ENCODE data around the gene CTSC.
"Not testable (repeated sequence)": the region's sequence is repeated elsewhere in the genome, so short reads cannot be mapped to it uniquely, and the experiment has no call there.

Gene CTSC

GRCh38 chr11:88284336-88285050 is 53.0 kb downstream of the CTSC start:
- no peak for DNase-seq (ENCODE audit: low read depth in 2 of 3, low spot score in 2 of 3)

- no peak for DNase-seq (ENCODE audit: low read depth in 2 of 3, low spot score in 2 of 3)
Measured at GRCh38 chr11:88282747-88283515, 54.6 kb downstream of the CTSC start.

DNA sequence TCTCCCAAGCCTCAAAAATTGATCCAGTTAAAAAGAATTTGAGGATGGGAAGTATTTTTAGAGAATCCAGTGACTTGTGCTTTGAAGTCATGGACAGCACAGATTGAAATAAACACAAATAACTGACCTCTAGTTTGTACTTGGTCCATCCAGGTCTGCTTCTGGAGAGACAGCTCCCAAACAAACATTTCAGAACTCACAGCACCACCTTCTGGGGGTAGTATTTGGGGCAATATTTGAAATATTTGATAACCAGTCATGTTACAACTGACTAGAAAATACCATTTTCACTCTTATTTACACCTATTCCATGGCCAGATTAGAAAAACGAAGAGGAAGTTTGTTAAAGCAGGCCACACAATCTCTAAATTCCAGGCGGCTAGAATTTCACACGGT is 56.2 kb downstream of the CTSC start:
- DNase-seq (ENCODE audit: low read depth in 2 of 3, low spot score in 2 of 3), result no peak

GRCh38 chr11:88280673-88281316 is 56.7 kb downstream of the CTSC start:
- DNase-seq (ENCODE audit: low read depth in 2 of 3, low spot score in 2 of 3), result no peak

GRCh38 chr11:88277349-88277915 is 60.1 kb downstream of the CTSC start:
- no peak for DNase-seq (ENCODE audit: low read depth in 2 of 3, low spot score in 2 of 3)

DNA sequence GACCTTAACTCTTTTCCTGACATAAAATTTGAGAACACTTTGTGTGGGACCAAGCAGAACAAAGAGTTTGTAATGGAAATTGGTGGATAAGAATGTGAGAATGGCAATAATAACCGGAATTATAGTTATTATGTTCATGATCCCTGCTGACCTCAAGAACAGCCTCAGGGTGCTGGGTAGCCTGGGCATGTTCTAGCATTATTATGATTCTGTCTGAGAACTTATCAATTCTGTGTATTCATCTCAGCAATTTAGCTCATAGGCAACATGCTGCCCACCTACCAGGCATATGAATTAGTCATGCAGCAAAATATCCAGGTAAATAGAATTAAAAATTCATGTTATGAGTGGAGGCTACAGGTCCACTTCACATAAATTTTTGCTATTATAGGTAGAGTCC is 61.9 kb downstream of the CTSC start:
- no peak for DNase-seq (ENCODE audit: low read depth in 2 of 3, low spot score in 2 of 3)

DNA sequence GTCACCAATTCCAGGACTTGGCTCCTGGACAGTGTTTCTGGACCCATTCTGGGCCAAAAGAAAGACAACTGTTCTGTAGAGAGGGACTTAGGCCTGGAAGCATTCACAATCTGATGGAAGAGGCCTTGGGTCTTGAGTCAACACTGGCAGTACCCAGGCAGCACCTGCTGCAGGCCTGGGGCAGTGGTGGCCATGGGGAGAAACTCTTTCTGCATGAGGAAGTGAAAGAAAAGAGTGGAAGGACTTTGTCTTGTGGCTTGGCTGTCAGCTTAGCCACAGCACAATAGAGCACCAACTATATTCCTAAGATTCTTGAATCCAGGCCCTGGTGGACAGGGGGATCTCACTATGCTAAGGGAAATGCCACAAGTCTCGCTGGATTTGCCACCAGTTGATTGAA is 70.6 kb downstream of the CTSC start:
- no peak for DNase-seq (ENCODE audit: low read depth in 2 of 3, low spot score in 2 of 3)

GRCh38 chr11:88266157-88266556 is 71.4 kb downstream of the CTSC start:
- no peak for DNase-seq (ENCODE audit: low read depth in 2 of 3, low spot score in 2 of 3)

DNA sequence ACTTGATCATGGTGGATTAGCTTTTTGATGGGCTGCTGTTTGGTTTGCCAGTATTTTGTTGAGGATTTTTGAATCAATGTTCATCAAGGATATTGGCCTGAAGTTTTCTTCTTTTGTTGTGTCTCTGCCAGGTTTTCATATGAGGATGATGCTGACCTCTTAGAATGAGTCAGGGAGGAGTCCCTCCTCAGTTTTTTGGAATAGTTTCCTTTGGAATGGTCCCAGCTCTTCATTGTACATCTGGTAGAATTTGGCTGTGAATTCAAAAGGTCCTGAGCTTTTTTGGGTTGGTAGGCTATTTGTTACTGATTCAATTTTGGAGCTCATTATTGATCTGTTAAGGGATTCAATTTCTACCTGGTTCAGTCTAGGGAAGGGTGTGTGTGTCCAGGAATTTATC is 78.1 kb downstream of the CTSC start:
- no peak for DNase-seq (ENCODE audit: low read depth in 2 of 3, low spot score in 2 of 3)

- DNase-seq (ENCODE audit: low read depth in 2 of 3, low spot score in 2 of 3), result no peak
Measured at GRCh38 chr11:88252208-88252607, 85.3 kb downstream of the CTSC start.

DNA sequence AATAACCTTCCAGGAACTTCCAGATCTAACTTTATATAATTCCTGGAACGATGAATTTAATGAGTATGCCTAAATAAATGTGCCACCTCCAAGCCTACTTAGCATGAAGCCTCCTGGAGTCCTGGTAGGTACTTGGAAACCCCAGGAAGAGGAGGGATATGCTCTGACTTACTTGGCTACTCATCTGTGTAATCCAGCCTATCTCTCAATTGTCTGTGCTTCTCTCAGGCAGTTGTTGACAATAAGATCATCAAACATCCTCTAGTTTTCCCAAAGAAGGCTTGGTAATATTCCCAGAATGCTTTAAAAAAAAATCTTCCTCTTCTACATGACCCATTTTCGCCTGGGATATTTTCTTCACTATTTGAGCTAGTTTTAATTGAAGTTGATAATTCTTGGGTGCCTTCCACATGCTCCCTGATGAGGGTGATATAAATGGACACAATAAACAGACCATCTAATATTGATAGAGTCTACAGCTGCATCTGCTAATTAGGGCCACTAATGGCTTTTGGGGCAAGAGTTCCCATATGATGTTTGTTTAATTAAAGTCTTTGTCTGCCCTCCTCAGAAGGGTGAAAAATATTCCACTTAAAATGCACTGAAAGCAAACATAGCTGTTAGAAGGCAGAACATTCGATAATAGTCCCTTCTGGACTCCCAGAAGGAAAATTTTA is 86.8 kb downstream of the CTSC start:
- no peak for DNase-seq (ENCODE audit: low read depth in 2 of 3, low spot score in 2 of 3)

DNA sequence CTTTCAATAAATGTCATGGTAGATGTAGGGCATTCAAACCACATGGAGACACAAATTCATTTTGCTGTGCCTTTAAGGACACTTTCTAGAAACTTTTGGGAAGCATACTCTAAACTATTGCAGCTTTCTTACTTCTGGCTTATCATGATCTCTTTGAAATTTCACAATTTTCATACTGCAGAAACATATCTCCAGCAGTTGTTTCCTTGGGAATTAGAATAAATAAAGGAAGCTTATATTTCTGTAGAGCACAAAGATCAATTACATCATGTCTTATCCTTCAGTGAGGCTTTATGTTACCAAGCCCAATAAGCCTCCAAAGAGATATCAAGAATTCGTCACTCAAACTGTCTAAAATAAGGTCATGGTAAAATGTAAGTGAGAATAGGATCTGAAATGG is 87.8 kb downstream of the CTSC start:
- DNase-seq (ENCODE audit: low read depth in 2 of 3, low spot score in 2 of 3), result no peak

DNA sequence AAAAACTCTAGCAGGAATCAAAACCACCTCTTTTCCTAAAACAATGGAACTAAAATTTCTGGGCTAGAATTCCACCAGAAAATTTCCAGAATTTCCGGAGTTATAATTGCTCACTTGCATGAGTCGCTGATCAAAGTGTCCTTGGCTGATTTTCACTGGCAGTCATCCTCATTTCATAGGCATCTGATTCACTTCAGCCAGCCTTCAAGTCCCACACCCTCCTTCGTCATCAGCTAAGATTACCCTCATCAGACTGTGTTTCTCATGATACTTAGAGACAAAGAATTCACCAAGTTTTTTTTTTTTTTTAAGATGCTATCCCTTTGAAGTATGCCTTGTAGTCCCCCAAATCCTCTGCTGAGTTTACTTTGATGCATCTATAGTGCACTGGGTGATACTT is 90.8 kb downstream of the CTSC start:
- no peak for DNase-seq (ENCODE audit: low read depth in 2 of 3, low spot score in 2 of 3)

GRCh38 chr11:88245576-88245975 is 92.0 kb downstream of the CTSC start:
- DNase-seq (ENCODE audit: low read depth in 2 of 3, low spot score in 2 of 3), result not testable (repeated sequence)

All from activated CD8-positive, alpha-beta memory T cell treated with anti-CD3 and anti-CD28 coated beads for 48 hours (primary cell).